Fibroblast of mammary gland (primary cell): Measurements from ENCODE around the gene RNF25.

Experiments
- DNase-seq: peaks from one replicate; pipeline ENCODE4 v3.0.0-alpha.2; 2010; ENCODE audit warnings: low read depth
- H3K4me3 ChIP-seq: 2 replicates; pipeline ENCODE4 v1.5.1; 2011; ENCODE audit warnings: low read depth, mild to moderate bottlenecking, low read length, moderate library complexity; ENCODE audit not compliant: control insufficient read depth
- TF ChIP-seq, protein P1 (sequence below): conservative IDR thresholded peaks from 2 replicates; pipeline ENCODE4 v1.5.1; 2011; ENCODE audit warnings: low read depth, low read length, inconsistent platforms; ENCODE audit not compliant: control insufficient read depth, insufficient read depth

The RNF25 gene

DNA sequence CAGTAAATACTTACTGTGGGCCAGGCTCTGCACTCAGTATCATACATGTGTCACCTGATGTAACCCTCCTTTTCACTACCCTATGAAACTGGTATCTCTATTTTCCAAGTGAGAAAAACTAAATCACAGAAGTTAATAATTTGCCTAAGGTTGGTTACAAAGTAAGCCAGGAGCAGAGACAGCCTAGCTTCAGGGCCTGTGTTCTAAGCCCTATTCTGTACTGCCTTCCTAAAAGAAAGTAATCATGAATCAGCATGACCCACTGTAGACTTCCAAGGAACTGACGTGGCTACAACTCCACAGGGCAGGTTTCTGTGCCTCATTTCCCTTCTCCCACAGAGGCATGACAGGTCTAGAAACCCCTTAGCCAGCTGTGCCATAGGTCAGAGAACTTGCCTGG is 26.7 kb downstream of the RNF25 start:
- no peak overlapping the region for H3K4me3 ChIP-seq
- TF ChIP-seq, protein P1, sequence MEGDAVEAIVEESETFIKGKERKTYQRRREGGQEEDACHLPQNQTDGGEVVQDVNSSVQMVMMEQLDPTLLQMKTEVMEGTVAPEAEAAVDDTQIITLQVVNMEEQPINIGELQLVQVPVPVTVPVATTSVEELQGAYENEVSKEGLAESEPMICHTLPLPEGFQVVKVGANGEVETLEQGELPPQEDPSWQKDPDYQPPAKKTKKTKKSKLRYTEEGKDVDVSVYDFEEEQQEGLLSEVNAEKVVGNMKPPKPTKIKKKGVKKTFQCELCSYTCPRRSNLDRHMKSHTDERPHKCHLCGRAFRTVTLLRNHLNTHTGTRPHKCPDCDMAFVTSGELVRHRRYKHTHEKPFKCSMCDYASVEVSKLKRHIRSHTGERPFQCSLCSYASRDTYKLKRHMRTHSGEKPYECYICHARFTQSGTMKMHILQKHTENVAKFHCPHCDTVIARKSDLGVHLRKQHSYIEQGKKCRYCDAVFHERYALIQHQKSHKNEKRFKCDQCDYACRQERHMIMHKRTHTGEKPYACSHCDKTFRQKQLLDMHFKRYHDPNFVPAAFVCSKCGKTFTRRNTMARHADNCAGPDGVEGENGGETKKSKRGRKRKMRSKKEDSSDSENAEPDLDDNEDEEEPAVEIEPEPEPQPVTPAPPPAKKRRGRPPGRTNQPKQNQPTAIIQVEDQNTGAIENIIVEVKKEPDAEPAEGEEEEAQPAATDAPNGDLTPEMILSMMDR = no peak
- DNase-seq = peak; percentile 87

DNA sequence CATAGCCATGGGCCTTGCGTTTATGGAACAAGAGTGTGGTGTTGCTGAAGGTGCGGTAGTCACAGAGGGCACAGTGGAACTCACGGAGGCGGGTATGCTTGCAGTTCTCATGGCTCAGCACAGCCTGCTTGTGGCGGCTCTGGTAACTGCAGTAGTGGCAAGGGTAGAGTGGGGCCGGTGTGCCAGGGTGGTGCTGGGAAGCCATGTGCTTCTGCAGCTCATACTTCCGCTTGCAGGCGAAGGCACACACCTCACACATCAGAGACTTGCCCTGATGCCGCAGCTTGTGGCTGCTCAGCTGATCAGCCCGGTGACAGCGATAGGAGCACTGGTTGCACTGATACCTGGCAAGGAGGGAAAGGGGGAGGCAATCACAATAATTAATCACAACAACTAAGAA is 27.1 kb downstream of the RNF25 start:
- H3K4me3 ChIP-seq = no peak overlapping the region
- DNase-seq = no peak
- TF ChIP-seq, protein P1 = no peak

DNA sequence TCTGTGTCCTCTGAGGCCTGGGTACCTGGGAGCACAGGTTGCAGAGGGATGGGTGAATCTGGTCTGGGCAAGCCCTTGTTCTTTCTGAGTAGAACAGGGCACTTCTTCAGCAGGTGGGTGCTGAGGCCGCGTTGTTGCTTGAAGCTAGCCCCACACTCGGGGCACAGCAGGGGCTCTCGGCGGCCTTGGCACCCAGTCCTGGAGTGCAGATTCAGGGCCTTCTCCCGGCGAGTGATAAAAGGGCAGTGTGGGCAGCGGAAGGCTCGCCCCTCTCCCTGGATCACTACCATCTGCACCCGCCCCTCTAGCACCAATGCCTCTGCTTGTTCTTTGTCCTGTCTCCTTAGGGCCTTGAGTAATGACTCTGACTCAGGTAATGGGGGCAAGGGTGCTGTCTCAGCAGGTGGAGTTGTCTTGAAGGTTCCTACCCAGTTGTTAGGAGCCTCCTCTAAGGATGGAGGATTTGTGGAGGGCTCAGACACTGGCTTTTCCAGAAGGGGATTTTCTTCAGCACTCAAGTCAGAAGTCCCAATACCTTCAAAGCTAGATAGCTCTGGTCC is 28.0 kb downstream of the RNF25 start:
- TF ChIP-seq, protein P1 = no peak
- no peak overlapping the region for H3K4me3 ChIP-seq
- no peak for DNase-seq

DNA sequence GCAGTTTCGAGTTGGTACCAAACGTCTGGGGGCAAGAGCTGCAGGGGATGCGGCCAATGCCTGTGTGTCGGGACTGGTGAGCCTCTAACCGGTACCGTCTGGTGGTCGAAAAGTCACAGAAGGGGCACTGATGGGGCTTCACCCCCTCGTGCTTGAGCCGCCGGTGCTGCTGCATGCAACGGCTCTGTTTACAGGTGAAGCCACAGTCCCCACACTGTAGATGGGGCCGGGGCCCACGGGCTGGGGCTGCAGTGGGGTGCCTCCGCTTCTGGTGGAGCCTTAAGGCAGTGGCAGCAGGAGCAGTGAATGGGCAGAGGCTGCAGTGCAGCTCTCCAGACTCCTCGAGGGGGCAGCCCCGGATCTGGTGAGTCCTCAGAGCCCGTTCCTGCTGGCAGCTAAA is 29.0 kb downstream of the RNF25 start:
- no peak for DNase-seq
- TF ChIP-seq, protein P1 = no peak
- no peak overlapping the region for H3K4me3 ChIP-seq

DNA sequence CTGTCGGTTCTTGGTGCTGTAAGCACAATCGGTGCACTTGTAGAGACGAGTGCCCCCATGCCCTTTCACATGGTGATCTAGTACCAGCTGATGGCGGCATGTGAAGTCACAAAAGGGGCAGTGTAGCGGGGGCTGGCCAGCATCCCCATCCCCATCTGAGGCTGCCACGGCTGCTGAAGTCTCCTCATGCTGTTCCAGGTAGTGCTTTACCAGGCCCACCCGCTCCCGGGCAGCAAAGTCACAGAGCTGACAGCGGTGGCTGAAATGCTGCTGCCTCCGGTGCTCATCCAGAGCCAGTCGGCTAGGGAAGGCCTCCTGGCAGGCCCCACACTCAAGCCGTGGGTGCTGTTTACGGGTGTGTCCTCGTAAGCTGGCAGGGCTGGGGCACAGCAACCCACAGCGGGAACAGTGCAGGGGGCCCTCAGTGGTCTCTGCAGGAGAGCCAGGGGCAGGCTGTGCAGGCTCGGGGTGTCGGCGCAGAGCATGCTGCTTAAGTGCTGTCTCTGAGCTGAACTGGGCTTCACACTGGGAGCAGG is 29.6 kb downstream of the RNF25 start:
- H3K4me3 ChIP-seq = no peak overlapping the region
- DNase-seq = no peak
- TF ChIP-seq, protein P1 = no peak

DNA sequence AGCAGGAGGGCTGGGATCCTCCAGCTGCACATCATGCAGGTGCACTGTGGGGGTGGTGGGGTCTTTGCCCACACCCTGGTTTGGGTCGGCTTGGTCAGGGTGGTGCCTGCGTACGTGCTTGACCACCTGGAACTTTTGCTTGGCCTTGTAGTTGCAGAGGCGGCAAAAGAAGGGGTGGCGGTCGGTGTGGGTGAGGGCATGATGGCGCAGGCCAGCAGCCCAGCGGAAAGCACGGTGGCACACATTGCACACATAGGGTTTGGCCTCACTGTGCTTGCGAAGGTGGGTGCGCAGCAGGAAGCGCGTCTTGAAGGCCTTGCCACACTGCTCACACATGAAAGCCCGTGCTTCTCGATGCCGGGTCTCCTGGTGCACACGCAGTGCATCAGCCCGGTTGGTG is 33.4 kb downstream of the RNF25 start:
- no peak overlapping the region for H3K4me3 ChIP-seq
- TF ChIP-seq, protein P1 = no peak
- no peak for DNase-seq

DNA sequence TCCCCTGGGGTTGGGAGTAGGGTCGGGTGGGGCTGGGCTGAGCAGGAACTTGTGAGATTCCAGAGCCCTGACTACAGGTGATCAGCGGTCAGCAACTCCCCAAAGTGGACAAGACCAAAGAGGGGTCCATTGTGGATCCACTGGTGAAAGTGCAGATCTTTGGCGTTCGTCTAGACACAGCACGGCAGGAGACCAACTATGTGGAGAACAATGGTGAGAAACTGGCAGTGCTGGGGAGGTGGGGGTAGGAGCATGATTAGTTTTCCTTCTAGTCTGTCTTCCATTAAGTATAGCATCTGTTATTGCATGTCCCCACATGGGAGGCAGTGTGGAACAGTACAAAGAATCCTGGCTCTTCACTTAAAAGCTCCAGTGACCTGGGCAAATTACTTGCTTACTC is 36.1 kb downstream of the RNF25 start:
- TF ChIP-seq, protein P1 = no peak
- H3K4me3 ChIP-seq = no peak overlapping the region

More for the DNA sequence above, 36.1 kb downstream of the RNF25 start:
- DNase-seq = no peak
